Measurements from ENCODE around the gene RGL3. TPM values are rescaled to one million over a fixed set of nuclear protein-coding genes. Genes with fewer than 3 reads are reported as not detected.
"Not testable (repeated sequence)": the region's sequence is repeated elsewhere in the genome, so short reads cannot be mapped to it uniquely, and the experiment has no call there.

Gene RGL3
- polyA plus RNA-seq, 12 donors: 0.40 to 1.5 (median 0.55) TPM; not detected in 2

DNA sequence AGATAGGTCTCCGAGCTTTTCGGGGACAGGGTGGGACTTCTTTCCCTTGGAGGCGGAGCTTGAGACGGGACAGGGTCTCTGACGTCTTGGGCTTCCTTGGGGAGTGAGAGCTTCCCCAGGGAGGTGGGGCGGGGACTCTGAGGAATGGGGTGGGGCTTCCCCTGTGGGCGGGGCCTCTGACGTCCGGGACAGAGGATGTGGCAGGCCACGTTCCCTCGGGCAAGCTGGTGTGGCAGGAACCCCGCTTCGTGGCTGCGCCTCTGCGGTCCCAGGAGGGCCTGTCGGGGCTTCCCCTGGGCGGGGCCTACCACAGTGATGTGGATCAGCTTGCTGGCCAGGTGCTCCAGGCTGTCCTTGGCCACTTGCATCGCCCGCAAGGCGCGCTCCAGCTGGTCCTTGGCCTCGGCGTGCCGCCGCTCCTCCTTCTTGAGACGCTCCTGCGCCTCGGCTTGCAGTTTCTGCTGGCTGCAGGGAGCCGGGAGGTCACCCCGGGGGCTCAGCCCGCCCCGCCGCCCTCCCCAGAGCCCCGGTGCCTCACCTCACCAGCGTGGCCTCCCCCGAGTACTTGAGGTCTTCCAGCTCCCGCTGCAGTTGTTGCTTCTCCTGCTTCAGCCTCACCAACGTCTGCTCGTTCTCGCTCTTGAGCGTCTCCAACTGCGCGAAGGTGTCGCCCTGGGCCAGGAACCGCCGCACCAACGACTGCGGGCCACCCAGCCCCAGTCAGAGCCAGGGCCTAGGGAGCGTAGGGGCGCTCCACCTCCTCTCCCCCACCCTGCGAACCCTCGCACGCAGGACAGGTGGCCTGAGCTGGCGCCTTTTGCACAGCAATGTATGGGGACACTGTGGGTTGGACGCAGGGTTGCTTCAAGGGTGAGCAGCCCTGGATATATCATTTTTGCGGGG, 3.3 kb upstream of the RGL3 start:
- DNase-seq: no peak

DNA sequence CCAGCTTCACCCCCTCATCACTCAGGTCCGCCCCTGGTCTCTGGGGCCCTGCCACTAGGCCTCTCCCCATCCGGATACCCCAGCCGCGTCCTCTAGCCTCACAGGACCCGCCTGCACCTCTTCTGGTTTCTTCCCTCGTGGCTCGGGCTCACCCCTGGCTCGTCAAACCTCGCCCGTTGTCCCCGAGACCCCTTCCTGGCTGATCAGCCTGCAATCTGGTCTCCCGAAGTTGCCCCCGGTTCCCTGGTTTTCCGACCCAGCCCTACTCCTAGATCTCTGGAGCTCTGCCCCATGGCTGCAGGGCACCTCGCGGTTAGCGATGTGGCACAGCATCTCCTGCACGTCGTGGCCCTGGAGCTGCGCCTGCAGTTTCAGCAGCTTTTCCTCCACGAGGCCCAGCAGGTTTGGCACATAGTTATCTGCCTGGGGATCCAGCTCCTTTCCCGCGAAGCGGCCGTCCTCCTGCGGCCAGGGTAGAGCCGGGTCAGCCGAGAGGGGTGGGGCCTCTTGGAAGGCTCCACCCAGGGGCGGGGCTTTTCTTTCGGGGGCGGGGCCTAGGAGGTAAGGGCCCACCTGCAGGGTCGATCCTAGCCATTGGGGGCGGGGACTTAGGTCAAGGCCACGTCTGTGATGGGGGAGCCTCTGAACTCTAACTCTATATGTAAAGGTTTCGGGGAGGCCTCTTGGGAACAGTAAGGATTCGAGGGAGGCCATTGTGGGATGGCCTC, 2.4 kb upstream of the RGL3 start:
- no peak for DNase-seq

DNA sequence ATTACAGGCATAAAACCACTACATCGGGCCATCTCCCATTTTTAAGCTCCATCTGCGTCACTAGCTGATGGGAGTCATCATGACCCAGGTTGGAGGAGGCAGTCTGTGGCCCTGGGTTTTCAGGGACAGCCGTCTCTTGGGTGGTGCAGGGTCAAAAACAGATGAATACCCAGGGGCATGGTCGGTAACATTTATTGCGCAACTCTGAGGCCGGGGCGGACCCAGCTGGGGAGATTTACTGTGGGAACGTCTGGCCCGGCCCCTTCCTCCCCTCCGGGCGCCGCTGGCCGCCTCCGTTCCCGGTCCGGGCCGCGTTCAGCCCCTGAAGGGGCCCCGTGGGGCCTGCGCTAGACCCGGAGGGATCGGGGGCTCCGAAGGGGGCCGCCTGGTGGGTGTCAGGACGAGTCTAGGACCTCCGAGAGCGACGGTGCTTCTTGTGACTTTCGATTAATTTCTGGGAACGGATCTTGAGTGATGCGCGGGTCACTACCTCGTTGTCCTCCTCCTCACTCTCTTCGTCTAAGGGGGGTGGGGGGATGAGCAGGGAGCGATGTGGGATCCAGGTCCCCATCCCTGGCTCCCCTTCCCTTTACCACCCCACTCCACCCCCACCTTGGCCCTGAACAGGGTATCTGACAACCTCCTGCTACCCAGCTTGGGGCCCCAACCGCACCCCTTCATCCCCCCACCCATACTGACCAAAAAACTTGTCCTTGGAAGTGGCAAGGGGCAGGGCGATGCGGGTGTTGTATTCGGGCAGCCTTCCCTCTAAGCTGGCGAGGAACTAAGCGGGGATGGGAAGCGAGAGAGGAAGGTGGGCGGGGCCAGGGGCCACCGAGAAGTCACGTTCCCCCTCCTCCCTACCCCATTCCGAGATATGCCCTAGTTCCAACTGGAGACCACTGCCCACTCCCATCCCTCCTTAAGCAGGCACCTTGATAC, 1.6 kb upstream of the RGL3 start:
- no peak for DNase-seq

DNA sequence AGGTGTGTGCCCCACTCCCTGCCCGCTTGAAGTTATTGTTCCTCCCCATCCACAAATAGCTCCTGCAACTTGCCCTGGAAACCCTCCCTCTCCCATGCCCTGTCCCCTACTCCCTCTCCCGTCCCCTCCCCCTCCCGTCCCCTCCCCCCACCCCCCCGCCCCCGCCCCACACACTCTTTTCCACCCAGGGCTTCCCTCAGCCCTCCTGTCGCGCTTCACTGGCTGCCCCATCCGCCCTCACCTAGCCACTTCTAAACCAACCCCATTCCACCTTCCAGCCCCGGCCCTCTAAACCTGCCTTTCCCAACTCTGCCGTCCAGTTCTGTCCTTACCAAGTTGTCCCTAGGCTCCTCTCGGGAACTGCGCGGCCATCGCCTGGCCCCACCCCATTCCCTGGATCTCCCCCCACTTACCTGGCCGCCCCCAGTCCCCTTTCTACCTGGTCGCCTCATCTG, 993 bp downstream of the RGL3 start:
- no peak for DNase-seq

DNA sequence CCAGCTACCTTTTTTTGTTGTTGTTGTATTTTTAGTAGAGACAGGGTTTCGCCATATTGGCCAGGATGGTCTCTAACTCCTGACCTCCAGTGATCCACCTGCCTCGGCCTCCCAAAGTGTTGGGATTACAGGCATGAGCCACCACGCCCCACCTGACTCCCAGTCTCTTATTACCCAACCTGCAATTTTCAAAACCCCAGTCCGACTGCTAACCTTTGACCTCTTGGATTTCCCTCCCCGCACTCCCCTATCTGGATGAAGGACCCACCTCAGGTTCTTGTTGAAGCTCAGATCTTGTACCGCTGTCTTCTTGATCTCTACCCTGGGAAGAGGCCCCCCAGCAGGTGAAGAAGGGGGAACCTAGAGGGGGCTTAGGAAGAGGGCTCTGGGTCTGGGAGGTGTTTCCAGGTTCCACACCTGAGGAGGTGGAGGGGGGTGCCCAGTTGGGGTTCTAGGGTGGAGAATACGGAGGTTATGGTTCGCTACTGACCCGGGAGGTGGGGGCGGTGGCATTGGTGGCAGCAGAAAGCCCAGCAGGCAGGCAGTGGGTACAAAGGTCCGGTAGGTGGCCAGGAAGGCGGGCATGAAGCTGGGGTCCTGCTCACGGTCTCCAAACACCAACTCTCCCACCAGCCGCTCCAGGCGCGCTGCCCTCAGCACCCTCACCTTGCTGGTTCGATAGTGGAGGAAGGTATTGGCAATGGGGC, 2.6 kb downstream of the RGL3 start:
- DNase-seq: no peak

DNA sequence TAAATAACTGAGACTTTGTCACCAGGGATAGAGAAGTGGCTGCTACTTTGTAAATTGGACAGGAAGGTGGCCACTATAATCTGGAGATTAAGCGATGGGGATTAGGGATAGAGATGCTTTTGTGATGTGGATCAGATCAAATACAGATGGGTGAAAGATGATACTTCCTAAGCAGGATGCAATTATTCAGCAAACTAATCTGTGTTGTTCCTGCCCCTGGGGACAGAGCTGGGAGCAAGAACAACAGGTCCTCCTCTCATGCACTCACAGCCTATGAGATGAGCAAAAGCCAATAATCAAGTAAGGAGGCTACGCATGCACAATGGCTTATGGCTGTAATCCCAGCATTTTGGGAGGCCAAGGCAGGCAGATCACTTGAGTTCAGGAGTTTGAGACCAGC, 4.6 kb downstream of the RGL3 start:
- no peak for DNase-seq

DNA sequence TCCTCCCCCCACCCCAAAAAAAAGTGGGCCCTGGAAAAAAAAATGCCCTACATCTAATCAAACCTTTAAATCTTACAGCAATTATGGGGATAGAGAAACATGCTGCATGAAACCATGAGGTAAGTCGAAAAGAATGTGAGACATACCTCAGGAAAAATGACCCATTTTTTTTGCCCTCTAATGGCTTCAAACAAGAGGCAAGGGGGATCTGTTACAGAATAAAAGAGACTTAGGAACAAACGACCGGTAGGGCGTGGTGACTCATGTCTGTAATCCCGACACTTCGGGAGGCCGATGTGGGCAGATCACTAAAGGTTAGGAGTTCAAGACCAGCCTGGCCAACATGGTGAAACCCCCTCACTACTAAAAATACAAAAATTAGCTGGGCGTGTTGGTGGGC, 8.4 kb downstream of the RGL3 start:
- DNase-seq: no peak

DNA sequence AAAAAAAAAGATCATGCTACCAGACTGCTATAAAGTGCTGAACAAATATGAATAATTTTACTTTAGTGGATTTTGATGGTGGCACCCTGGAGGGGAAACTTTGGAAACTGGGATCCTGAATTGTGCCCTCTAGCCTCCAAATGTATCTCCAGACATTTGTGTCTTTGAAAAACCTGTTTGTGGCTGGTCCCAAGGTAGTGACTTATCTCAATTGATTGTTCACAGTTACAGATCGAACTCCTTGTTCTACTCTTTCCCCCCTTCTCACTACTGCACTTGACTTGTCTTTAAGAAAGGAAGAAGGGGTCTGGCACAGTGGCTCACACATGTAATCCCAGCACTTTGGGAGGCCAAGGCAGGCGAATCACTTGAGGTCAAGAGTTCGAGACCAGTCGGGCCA, 10.5 kb downstream of the RGL3 start:
- no peak for DNase-seq

DNA sequence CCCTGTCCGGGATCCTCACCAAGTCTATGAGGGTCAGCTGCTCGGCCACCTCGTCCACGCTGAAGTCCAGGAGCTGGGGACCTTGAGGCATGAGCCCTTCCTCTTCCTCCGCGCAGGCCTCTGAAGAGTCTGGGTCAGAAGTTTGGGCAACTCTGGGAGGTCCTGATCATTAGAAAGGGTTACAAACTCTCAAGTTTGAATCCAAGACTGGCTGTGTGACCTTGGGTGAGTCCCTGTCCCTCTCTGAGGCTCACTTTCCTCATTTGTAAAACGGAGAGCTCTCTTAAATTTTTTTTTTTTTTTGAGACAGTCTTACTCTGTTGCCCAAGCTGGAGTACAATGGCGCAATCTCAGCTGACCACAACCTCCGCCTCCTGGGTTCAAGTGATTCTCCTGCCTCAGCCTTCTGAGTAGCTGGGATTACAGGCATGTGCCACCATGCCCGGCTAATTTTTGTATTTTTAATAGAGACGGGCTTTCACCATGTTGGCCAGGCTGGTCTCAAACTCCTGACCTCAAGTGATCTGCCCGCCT, 12.3 kb downstream of the RGL3 start:
- DNase-seq: not testable (repeated sequence)

DNA sequence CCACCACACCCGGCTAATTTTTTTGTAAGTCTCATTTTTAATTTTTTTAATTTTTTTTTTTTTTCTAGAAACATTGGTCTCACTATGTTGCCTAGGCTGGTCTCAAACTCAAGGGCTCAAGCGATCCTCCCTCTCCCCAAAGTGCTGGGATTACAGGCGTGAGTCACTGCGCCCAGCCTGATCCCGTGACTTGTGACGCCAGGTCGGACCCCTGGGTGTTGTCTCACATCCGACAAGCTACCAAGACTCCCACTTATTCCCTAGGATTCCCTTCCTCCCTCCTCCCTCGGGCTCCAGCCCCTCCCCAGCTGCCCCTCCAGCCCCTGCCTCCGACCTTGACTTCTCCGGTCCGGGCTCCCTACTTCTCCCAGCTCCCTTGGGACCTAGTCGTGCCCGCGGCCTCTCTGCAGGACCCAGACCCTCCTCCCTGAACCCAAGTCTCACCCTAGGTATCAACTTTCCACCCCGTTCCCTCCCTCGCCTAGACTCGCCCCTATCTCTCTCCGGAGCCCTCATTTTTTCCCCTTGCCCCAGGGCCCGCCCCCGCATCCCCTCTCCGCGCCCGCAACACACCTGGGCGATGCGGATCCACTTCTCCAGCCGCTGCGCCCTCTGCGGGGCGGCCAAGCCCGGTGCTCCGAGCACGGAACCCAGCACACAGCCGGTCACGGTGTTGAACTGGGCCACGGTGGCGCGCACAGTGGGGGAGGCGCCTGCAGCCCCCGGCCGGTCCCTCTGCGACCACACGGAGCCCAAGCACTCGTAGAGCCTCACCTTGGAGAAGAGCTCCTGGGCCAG, 13.1 kb downstream of the RGL3 start:
- no peak for DNase-seq

DNA sequence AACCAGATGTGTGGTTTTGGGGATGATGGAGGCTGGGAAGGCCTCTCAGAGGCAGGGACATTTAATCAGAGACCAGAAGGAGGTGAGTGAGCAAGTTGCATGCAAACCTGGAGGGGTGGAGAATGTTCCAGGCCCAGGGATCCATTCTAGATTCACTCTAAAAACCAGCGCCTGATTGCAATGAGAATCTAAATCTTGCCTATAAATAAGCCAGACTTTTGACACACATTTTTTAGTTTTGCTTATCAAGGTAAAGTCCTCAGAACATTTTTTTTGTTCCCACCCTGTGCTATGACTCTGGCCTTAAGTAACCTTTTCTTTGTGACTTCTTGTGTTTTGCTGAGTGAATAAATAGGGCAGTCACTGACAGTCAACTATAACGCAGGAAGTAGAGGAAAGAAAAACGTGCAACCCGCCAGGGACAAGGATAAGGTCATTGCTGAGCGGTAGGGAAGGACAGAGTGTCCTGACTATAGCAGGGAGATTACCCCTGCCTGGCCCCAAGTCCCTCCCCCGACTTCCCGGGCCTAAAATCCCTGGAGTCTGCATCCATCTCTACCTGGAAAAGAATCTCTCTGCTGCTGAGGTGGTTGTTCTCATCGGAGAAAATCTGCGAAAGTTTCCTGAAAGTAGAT, 14.4 kb downstream of the RGL3 start:
- no peak for DNase-seq

DNA sequence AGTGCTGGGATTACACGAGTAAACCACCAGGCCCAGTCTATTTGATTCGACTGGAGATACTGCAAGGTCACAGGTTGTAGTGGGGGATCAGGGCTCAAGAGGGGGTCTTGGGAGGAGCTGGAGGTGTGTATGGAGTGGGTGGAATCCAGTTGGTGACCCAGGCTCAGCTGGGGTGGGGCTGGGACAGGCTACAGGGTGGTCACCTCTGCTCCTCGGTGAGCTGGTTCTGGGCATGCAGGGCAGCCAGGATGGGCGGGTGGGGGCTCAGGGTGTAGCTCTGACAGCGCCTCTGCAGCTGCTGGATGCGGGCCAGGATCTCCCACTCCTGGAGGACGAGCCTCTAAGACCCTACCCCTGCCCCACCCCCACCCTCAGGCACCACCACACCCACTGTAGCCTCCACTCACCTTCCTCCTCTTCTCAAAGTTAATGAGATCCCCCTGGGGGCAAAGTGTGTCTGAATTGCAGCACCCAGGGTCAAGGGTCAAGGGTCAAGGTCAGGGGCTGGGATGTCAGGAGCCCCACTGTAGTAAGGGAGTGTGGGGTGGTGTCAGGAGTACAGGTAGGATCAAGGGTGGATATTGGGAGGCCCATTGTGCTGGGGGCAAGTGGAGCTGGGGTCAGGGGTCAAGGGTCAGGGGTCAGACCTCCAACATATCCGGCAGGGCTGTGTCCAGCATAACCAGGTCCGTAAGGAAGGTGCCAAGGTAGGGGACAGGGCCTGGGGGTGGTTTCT, 17.1 kb downstream of the RGL3 start:
- DNase-seq: no peak

DNA sequence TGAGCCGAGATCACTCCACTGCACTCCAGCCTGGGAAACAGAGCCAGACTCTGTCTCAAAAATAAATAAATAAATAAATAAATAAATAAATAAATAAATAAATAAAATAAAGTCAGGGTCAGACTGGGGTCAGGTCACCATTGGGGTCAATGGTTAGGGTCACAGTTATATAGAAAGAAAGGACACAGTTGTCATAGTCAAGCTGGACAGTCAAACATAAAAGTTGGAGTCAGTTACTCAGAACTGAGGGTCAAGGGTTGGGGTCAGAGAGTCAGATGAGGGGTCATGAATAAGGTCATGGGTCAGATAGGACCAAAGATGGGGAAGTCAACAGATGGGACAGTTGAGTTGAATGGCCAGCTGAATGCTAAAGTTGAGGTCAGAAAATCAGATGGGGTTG, 18.3 kb downstream of the RGL3 start:
- no peak for DNase-seq

DNA sequence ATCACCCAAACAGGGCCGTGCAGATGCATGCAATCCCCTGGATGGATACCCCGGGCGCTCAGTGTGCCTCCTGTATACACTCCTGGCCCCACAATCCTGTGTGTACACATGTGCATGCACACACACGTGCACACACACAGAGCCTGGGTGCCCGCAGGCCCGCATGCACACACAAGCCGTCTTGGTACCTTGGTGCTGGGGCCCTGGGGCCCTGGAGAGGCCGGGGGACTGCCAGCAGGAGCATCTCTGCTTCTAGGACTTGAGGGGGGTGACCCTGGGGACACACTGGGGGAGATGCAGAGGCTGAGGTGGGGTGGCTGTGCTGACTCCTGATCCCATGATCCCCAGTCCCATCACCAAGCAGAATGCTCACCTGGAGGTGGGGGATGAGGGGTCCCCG, 19.4 kb downstream of the RGL3 start:
- no peak for DNase-seq

DNA sequence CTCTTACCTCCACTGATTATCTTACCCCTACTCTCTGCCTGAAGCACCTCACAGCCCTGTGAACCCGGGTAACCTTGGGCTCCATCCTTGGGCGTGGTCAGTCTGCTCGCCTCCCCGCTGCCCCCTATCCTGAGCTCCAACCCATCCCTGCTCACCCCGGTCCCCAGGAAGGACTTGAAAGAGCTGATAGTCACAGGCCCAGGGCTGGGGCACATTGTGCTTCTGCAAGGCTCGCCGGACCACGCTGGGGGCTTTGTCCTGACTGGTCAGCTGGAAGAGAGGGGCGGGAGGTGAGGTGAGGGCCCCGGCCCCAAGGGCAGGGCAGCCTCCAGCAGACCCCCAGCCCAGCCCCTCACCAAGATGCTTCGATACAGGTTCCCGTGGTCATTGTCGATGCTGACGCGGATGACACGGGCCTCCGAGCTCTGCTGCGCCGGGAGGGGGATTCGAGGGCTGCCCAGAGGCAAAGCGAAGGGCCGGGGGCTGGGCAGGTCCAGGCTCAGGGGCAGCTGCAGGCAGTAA, 22.0 kb downstream of the RGL3 start:
- DNase-seq: no peak

DNA sequence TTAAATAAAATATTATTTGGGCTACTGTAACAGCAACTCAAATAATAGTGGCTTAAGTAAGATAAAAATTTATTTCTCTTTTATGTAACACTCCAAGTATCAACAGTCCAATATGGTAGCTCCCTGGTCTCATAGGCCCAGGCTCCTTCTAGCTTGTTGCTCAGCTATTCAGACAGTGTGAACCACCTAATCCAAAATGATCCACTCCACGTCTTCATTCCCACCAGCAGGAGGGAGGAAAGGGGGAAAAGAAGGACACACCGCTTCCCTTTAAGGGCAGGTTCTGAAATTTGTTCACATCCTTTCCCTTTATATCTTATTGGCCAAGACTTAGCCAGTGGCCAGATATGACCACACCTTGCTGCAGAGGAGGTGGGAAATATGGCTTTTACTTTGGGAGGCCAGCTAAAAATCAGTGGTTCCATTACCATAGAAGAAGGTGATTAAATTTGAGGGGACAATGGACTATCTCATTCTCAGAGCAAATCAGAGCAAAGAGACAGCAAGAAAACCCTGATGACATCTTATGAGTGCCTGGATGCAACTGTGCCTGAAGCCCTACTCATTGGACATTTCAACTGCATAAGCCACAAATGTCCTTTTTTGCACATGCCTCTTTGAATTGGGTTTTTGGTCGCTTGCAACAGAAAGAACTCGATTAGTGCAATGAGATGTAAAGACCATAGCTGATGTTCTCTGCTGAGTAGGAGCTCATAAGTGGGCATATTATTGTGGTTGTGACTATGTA, 28.0 kb downstream of the RGL3 start:
- DNase-seq: no peak

DNA sequence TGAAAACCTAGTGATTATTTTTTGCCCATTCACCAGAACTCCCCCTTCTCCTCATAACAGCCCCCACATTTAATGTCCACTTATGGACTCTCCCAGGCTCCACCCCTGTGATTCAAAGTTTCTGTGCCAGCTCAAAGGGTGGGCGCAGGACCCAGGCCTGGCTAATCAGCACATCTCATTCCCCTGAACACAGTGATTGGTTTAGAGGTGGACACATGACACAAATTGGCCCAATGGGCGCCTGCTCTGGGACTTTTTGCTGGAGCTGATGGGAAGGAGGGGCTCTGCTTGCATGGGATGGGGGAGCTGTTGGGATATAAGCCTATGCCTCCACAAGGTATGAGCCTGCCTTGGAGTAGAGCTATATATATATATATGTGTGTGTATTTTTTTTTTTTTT, 28.8 kb downstream of the RGL3 start:
- DNase-seq: no peak
